ENCODE measurements around the gene SCFD2. TPM values are rescaled to one million over a fixed set of nuclear protein-coding genes. Genes with fewer than 3 reads are reported as not detected.
A peak's percentile ranks its signal among the peaks of the same experiment; 100 is the strongest.

Gene SCFD2
- total RNA-seq, 4 donors from 2014 or later = 12.7 to 23.7 (median 18.3) TPM

GRCh38 chr4:53377319-53378170 is 11.7 kb upstream of the SCFD2 start, which contains the start of gene FIP1L1:
Gene FIP1L1 (plus strand): TSS chr4:53377641. CDS start chr4:53377839, 198 bp downstream.
- peak; percentile 97 for DNase-seq
- 0% methylated on average over 3 to 74 of the region's 85 CpGs for WGBS, 2 donors (ENCODE audit: low coverage in 1 of 2)
- intact Hi-C loops (cut with DNase I; ENCODE audit: low total_unique reads) = no loop called here

GRCh38 chr4:53376900-53377299 is 11.0 kb upstream of the SCFD2 start:
- Histone ChIP-seq H3K36me3 (no peaks in the 10 kb centered on the region), H3K27ac (peak overlapping the region; percentile 90 to 98 (median 94)), H3K4me3 (peak overlapping the region; percentile 8 to 99 (median 93)), H3K4me1 (peaks cover 0 to 32% (median 16%) of the 10 kb centered on the region in 4 donors), H3K27me3 (no peaks in the 10 kb centered on the region), H3K9me3 (no peaks in the 10 kb centered on the region)
- DNase-seq = no peak
- intact Hi-C loops (cut with DNase I; ENCODE audit: low total_unique reads) = no loop called here
- 34 to 51% methylated on average over 5 of the region's 5 CpGs for WGBS, 2 donors (ENCODE audit: low coverage in 1 of 2)
- no peak for TF ChIP-seq POLR2A (IDR thresholded peaks at IDR 0.05)
- no peak for TF ChIP-seq CTCF (IDR thresholded peaks at IDR 0.05)
- TF ChIP-seq POLR2AphosphoS5 (IDR thresholded peaks at IDR 0.05) = no peak
- TF ChIP-seq EP300 (IDR thresholded peaks at IDR 0.05; ENCODE audit: low read depth) = no peak
- in situ Hi-C loops (cut with MboI; ENCODE audit: low pct_ligation_motif_present in 1 of 4, low pct_unique_long_range_greater_than_20kb in 1 of 4, low sequenced_read_pairs in 3 of 4) = loop anchor here in 1 of 4 donors (25.0 kb wide), 1 partner anchor 110 kb away; no protein-coding TSS in a partner anchor

More at GRCh38 chr4:53377319-53378170, 11.7 kb upstream of the SCFD2 start, which contains the start of gene FIP1L1:
- Histone ChIP-seq H3K9me3 (no peaks in the 10 kb centered on the region), H3K4me3 (peak within 1 kb of the TSS; percentile 81 to 99 (median 93)), H3K4me1 (peaks cover 0 to 32% (median 16%) of the 10 kb centered on the region in 4 donors), H3K36me3 (peaks cover 0 to 5% (median 0%) of the 10 kb centered on the region in 4 donors), H3K27me3 (no peaks in the 10 kb centered on the region), H3K27ac (peak within 1 kb of the TSS; percentile 90 to 98 (median 94))
- in situ Hi-C loops (cut with MboI; ENCODE audit: low pct_ligation_motif_present in 1 of 4, low pct_unique_long_range_greater_than_20kb in 1 of 4, low sequenced_read_pairs in 3 of 4) = loop anchor here in 1 of 4 donors (25.0 kb wide), 1 partner anchor 110 kb away; no protein-coding TSS in a partner anchor
- peak; percentile 81 to 89 (median 89) for TF ChIP-seq POLR2AphosphoS5 (IDR thresholded peaks at IDR 0.05)
- TF ChIP-seq CTCF (IDR thresholded peaks at IDR 0.05) = no peak
- TF ChIP-seq EP300 (IDR thresholded peaks at IDR 0.05; ENCODE audit: low read depth) = no peak
- peak; percentile 84 for TF ChIP-seq POLR2A (IDR thresholded peaks at IDR 0.05)

GRCh38 chr4:53374777-53375258 is 9.0 kb upstream of the SCFD2 start:
- peak overlapping the region in 1 of 4 donors; percentile 28 for H3K27ac ChIP-seq
- peaks cover 0 to 32% (median 14%) of the 10 kb centered on the region in 4 donors for H3K4me1 ChIP-seq
- no peaks in the 10 kb centered on the region for H3K27me3 ChIP-seq
- no peaks in the 10 kb centered on the region for H3K36me3 ChIP-seq
- DNase-seq = no peak
- intact Hi-C loops (cut with DNase I; ENCODE audit: low total_unique reads) = no loop called here
- in situ Hi-C loops (cut with MboI; ENCODE audit: low pct_ligation_motif_present in 1 of 4, low pct_unique_long_range_greater_than_20kb in 1 of 4, low sequenced_read_pairs in 3 of 4) = loop anchor here in 2 of 4 donors (25.0 kb wide), 6 partner anchors 112 to 862 kb away; partner anchors contain the start of genes CHIC2 (in 2 of the 2) and PDGFRA (in 1 of the 2)
- no peak overlapping the region for H3K4me3 ChIP-seq
- TF ChIP-seq EP300 (IDR thresholded peaks at IDR 0.05; ENCODE audit: low read depth) = no peak
- TF ChIP-seq CTCF (IDR thresholded peaks at IDR 0.05) = no peak
- no peak for TF ChIP-seq POLR2AphosphoS5 (IDR thresholded peaks at IDR 0.05)
- TF ChIP-seq POLR2A (IDR thresholded peaks at IDR 0.05) = no peak
- H3K9me3 ChIP-seq = no peaks in the 10 kb centered on the region
- WGBS, 2 donors (ENCODE audit: low coverage in 1 of 2) = 56 to 70% methylated on average over 3 to 4 of the region's 4 CpGs
